Stimulated activated CD8-positive, alpha-beta memory T cell treated with anti-CD3 and anti-CD28 coated beads, Interleukin-15, amount 100 ng/mL, for 1 hour (primary cell): ENCODE measurements around the gene GREB1.
"Not testable (repeated sequence)": the region's sequence is repeated elsewhere in the genome, so short reads cannot be mapped to it uniquely, and the experiment has no call there.

Source experiments
- DNase-seq: peaks from one replicate; pipeline ENCODE4 v3.0.0-alpha.2; 2020; ENCODE audit warnings: low read depth

Gene GREB1

DNA sequence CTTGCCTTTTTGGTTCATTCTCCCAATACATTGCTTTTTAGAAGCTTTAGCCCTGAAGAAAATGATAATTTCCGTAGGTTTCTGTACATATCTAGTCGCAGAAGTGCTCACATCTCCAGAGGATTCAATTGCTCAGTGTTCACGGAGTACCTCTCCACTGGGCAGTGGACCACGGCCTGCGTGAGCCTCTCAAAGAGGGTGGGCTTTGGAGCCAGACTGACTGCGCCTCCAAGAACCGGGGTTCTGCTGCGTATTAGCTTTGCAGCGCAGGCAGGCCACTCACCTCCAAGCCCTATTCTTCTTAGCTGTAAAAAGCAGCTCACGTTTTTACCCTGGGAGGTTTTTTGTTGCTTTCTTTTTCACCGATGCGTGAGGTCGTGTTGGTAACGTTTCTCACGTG is 100.7 kb downstream of the GREB1 start:
- no peak for DNase-seq

GRCh38 chr2:11635141-11635540 is 101.3 kb downstream of the GREB1 start:
- no peak for DNase-seq

GRCh38 chr2:11636593-11637295 is 102.9 kb downstream of the GREB1 start:
- DNase-seq, result no peak

DNA sequence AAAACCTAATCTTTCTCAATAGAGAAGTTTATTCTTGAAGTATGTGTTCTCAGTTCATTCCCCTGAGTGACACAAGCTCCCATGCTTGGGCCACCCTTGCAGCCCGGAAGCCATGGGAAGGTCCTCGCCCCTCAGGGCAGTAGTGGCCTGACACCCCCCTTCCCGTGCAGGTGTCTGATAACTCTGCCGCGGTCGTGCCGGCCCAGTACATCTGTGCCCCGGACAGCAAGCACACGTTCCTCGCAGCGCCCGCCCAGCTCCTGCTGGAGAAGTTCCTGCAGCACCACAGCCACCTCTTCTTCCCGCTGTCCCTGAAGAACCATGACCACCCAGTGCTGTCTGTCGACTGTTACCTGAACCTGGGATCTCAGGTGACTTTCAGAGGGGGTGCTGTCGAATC is 103.7 kb downstream of the GREB1 start:
- no peak for DNase-seq

DNA sequence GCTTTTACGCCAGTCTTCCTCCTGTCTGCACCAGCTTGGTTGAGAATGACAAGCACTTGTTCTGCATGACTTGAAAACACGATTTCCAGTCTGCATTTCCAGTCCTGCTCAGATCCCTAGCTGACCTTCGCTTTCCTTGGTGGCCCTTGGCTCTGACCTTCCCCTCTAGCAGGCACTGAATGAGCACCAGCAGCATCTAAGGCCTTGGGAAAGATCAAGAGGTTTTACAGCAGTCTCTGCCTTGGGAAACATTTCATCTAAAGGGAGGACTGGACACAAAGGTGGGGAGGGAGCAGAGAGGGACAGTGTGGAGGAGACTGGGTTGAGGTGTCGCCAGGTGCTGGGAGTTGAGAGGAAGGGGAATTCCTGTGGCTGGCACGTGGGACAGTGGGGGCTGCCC is 105.7 kb downstream of the GREB1 start:
- no peak for DNase-seq

GRCh38 chr2:11640132-11640531 is 106.3 kb downstream of the GREB1 start:
- no peak for DNase-seq

DNA sequence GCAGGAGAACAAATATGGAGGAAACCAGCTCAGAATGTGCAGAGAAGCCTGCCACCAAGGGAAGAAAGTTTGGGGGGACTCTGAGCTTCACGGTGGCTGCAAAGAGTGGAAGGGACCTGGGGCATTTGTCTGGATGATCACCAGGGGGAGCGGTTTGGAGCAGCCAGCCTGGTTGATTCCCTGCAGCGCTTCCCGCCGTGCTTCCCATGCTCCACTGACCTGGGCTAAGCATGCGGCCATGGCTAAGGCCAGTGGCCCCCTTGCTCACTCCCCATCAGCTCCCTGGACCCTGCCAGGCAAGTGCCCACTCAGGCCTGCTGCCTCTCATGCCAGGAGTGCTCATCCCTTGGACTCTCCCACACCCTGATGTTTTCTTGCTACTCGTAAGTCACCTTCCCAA is 109.1 kb downstream of the GREB1 start:
- DNase-seq, result no peak

GRCh38 chr2:11644293-11644692 is 110.4 kb downstream of the GREB1 start:
- DNase-seq, result no peak

DNA sequence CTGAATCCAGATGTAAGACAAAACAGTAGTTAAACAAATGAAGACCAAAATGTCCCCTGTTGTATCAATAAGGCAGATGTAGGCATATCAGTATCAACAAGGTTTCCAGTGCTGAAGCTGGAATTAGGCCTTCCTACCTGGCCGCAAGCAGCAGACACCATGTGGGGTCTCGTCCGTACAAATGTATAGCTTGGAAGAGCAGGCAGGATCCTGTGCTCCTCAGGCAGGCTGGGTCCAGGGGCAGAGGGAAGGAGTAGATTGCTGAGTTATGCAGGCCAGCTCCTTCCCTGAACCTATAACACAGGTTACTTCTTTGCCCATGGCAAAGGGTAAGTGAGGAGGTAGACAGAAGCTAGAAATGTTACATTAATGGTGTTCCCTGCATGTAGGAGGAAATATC is 112.7 kb downstream of the GREB1 start:
- DNase-seq, result no peak

DNA sequence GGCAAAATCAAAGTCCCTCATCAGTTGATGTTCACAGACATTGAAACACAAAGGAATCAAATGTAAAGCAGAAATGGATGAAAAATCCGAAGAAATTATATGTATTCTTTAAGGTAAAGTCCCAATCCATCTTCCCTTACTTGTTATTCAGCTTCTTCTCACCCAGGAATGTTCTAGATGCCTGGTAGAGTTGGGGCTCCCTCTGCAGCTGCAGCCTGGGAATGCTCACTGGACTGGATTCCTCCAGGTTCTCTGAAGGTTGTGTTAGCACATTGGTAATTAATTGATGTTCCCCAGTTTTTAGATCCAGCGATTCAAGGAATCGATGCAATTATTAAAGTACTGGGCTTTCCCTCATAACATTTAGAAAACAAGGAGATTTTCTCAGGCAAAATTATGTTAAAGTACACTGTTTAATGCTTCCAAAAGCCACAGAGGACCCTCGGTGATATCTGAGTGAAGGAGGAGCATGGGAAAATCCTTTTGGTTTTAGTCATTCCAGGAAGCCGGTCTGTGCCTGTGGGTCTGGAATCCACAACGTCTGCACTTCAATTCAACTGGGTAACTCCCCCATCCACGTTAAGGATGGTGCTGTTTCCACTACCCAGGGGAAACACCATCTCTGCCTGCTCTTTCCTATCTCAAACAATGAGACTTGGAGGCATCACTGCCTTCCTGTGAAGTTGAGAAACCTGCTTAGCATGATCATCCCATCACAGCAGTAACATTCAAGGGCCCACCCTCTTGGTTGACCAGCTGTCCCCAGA is 114.2 kb downstream of the GREB1 start:
- no peak for DNase-seq

- no peak for DNase-seq
These were observed 115.2 kb downstream of the GREB1 start for GRCh38 chr2:11649093-11649492.

GRCh38 chr2:11651856-11652548 is 118.2 kb downstream of the GREB1 start:
- no peak for DNase-seq

DNA sequence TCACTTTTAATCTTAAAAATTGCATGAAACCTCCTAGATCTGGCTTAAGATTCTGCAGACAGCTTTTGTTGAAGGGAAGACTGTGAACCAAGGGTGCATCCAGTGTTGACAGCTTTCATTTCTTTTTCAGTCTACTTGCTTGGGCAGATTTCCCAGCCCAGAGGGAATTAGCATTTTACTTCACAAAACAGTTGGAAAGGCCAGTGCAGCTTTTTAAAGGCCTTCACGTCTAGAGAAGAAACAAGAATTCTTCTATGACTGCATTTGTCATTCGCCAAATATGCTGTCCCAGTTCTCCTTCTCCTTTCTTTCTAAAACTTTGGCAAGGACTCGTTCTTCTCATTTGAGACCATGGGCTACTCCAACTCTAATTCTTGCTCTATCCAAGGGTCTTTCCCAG is 118.7 kb downstream of the GREB1 start:
- DNase-seq, result no peak

GRCh38 chr2:11655495-11655894 is 121.7 kb downstream of the GREB1 start:
- no peak for DNase-seq

DNA sequence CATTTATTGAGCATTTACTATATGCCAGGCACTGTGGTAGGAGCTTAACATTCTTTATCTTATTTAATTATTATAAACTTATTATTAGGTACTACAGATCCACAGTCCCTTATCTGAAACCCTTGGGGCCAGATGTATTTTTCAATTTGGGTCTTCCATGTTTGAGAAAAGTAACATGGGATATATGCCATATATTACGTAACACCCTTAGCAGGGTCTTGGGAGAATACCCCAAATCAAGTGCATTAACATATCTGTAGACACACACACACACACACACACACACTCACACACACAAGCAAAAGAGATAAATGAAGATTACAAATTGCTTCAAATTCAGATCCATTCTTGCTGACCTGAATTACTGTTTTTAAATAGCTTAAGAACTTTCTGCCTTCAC is 122.4 kb downstream of the GREB1 start:
- DNase-seq, result no peak

DNA sequence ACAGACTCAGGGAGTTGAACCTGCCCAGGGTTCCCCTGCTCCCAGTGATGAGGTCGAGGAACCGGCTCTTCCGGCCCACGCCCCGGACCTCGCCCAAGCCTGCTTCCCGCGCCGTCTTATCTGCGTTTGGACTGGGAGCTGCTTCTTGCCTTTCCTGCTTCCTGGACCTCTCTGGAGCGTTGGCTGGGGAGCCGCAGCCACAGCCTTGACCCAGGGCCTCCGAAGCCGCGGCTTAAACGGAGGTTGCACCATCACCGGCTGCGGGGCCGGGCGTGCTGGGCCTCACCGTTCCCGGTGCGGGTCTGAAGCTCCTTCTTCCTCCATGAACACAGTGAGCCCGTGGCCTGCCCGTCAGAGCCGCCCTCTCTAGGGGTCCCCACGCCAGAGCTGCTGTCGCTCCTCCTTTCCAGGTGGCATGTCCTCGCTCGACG is 122.8 kb downstream of the GREB1 start:
- DNase-seq, result no peak

DNA sequence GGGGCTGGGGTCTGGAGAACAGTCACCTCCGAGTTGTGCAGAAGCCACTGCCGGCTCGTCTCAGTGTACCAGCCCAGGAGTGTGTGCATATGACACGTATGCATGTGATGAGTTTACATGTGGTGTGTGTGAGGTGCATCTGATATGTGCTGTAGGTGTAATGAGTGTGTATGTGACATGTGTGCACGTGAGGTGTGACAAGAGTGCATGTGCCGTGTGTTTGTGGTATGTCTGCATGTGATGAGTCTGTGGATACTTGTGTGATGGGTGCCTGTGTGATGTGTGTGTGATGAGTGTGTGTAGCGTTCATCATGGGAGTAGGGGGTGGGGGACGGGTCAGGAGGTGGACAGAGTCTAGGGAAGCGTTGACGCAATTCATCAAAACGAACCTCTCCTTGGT is 123.3 kb downstream of the GREB1 start:
- no peak for DNase-seq

- no peak for DNase-seq
These were observed 123.8 kb downstream of the GREB1 start for GRCh38 chr2:11657646-11658045.

GRCh38 chr2:11658208-11659114 is 124.6 kb downstream of the GREB1 start:
- no peak for DNase-seq

GRCh38 chr2:11659115-11659475 is 125.2 kb downstream of the GREB1 start:
- DNase-seq, result no peak

DNA sequence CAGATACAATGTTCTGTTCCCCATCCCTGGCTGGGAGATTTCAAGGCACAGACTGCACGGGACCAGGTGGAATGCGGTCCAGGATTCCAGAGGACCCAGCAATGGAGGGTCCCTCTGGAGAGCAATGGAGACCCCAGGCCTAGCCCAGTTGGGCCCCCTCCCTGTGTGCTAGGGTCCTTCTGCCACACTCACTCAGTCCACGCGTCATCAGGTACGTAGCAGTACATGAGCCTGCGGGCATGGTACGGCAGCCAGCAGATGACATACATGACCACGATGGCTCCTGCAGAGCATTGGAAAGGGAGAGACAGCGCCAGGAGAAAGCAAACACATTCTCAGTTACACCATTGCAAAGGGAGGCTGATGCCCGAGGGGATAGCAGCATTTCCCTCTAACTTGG is 126.0 kb downstream of the GREB1 start:
- DNase-seq, result no peak

- not testable (repeated sequence) for DNase-seq
These were observed 126.6 kb downstream of the GREB1 start for GRCh38 chr2:11660396-11660795.
